Measurements from ENCODE around the gene C5orf46. TPM values are rescaled to one million over a fixed set of nuclear protein-coding genes. Genes with fewer than 3 reads are reported as not detected.

The C5orf46 gene
- polyA plus RNA-seq, 2 of the 4 experiments (the other 2 are of a cell fraction): not detected

DNA sequence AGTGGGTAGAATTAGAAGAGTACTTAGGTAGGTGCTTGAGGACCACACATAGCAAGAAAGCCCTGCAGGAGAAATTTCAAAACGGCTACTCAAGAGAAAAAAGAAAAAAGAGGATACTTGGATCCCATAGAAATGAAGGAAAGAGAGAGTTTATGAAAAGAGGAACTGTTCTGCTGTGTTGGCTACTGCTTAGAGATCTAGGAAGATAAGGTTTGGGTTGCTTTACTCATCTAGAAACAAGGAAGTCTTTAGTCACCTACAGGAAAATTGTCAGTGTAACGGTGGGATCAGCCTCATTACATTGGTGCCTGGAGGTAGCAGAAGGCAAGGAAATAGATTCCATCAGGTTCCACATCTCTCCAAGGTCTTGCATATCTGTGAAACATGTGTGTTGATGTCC lies 14.8 kb upstream of the C5orf46 start (continued):
- TF ChIP-seq, protein P1, sequence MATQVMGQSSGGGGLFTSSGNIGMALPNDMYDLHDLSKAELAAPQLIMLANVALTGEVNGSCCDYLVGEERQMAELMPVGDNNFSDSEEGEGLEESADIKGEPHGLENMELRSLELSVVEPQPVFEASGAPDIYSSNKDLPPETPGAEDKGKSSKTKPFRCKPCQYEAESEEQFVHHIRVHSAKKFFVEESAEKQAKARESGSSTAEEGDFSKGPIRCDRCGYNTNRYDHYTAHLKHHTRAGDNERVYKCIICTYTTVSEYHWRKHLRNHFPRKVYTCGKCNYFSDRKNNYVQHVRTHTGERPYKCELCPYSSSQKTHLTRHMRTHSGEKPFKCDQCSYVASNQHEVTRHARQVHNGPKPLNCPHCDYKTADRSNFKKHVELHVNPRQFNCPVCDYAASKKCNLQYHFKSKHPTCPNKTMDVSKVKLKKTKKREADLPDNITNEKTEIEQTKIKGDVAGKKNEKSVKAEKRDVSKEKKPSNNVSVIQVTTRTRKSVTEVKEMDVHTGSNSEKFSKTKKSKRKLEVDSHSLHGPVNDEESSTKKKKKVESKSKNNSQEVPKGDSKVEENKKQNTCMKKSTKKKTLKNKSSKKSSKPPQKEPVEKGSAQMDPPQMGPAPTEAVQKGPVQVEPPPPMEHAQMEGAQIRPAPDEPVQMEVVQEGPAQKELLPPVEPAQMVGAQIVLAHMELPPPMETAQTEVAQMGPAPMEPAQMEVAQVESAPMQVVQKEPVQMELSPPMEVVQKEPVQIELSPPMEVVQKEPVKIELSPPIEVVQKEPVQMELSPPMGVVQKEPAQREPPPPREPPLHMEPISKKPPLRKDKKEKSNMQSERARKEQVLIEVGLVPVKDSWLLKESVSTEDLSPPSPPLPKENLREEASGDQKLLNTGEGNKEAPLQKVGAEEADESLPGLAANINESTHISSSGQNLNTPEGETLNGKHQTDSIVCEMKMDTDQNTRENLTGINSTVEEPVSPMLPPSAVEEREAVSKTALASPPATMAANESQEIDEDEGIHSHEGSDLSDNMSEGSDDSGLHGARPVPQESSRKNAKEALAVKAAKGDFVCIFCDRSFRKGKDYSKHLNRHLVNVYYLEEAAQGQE (IDR thresholded peaks at IDR 0.05): no peak
- no peak for TF ChIP-seq NPAS2 (CRISPR knock-in tag; IDR thresholded peaks at IDR 0.05; ENCODE audit: borderline replicate concordance)
- no peak for TF ChIP-seq ESRRA (IDR thresholded peaks at IDR 0.05; ENCODE audit: borderline replicate concordance, low read length)
- no peak for TF ChIP-seq RARB (CRISPR knock-in tag; IDR thresholded peaks at IDR 0.05)
- no peak for TF ChIP-seq FOSB (CRISPR knock-in tag; IDR thresholded peaks at IDR 0.05)
- TF ChIP-seq, protein P2, sequence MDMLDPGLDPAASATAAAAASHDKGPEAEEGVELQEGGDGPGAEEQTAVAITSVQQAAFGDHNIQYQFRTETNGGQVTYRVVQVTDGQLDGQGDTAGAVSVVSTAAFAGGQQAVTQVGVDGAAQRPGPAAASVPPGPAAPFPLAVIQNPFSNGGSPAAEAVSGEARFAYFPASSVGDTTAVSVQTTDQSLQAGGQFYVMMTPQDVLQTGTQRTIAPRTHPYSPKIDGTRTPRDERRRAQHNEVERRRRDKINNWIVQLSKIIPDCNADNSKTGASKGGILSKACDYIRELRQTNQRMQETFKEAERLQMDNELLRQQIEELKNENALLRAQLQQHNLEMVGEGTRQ (IDR thresholded peaks at IDR 0.05): no peak
- TF ChIP-seq PHF8 (IDR thresholded peaks at IDR 0.05; ENCODE audit: borderline replicate concordance, low read depth): no peak
- TF ChIP-seq EP300 (IDR thresholded peaks at IDR 0.05): no peak
- TF ChIP-seq ZFP36 (IDR thresholded peaks at IDR 0.05; ENCODE audit: borderline replicate concordance, partially characterized antibody): no peak

DNA sequence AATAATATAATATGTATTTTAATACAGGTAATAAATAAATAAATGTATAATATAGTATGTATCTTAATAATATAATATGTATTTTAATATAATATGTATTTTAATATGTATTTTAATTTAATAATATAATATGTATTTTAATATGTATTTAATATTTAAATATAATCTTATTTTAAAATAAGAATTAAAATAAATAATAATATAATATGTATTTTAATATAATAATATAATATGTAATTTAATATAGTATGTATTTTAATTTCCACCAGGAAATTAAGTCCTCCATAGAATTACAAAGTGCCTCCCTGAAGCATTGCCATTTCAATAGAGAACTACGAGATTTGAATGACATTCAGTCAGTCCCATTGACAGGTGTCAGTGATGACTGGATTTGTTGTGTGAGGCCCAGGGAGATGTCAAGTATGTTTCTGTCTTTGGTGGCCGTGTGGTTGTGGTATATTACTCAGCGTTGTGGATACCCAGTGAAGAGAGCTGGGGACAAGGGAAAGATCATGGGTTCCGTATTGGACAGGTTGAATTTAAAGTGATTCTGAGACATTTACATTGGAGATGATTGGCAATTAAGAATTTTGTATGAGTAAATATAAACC lies 14.2 kb upstream of the C5orf46 start:
- no peaks in the 10 kb centered on the region for H3K9me3 ChIP-seq
- ChIA-PET POLR2A (no interaction called here), CTCF (no interaction called here)
- no peaks in the 10 kb centered on the region for H3K4me1 ChIP-seq
- 25% methylated on average over 4 of the region's 4 CpGs for WGBS (ENCODE audit: missing lambda C conversion rate)
- no peak overlapping the region for H3K27ac ChIP-seq
- ATAC-seq: no peak
- no peak for FAIRE-seq
- no peak for DNase-seq (ENCODE audit: low read depth in 1 of 2, low spot score in 1 of 2)
- H3K4me2 ChIP-seq: no peak overlapping the region
- H3K4me3 ChIP-seq: no peak overlapping the region
- TF ChIP-seq KDM1A (IDR thresholded peaks at IDR 0.05; ENCODE audit: low read depth) (no peak), SMC3 (IDR thresholded peaks at IDR 0.05) (no peak)
- TF ChIP-seq, protein P3, sequence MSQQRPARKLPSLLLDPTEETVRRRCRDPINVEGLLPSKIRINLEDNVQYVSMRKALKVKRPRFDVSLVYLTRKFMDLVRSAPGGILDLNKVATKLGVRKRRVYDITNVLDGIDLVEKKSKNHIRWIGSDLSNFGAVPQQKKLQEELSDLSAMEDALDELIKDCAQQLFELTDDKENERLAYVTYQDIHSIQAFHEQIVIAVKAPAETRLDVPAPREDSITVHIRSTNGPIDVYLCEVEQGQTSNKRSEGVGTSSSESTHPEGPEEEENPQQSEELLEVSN (IDR thresholded peaks at IDR 0.05; ENCODE audit: borderline replicate concordance, low read depth): no peak

DNA sequence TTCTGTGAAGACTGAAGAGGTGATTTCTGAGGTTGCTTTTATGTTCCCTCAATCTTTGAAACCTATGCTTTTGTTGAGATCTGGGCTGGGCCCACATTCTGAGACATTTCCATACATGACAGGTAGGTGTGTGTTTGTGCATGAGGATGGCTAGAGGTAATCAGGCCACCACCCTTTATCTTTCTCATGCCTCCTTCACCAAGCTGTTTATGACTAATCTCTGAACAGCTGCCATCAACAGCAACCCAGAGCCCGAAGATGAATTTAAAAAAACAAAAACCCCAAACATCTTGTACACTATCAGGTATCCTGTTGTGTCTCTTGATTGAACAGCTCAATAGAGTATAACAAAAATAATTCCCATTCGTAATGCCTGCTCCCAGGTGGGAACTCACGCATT lies 12.6 kb upstream of the C5orf46 start:
- ChIA-PET CTCF (no interaction called here), POLR2A (no interaction called here)
- Histone ChIP-seq H3K27ac (no peak overlapping the region), H3K9me3 (no peaks in the 10 kb centered on the region), H3K4me3 (no peak overlapping the region), H3K4me1 (no peaks in the 10 kb centered on the region), H3K4me2 (no peak overlapping the region)
- FAIRE-seq (no peak), DNase-seq (ENCODE audit: low read depth in 1 of 2, low spot score in 1 of 2) (no peak), ATAC-seq (no peak)
- WGBS (ENCODE audit: missing lambda C conversion rate): 19% methylated on average over 3 of the region's 3 CpGs
- no peak for TF ChIP-seq NR3C1 (IDR thresholded peaks at IDR 0.05)
- no peak for TF ChIP-seq HOXB5 (CRISPR knock-in tag; IDR thresholded peaks at IDR 0.05)
- TF ChIP-seq, protein P2 (IDR thresholded peaks at IDR 0.05): no peak
- TF ChIP-seq RFX5 (IDR thresholded peaks at IDR 0.05): no peak
- no peak for TF ChIP-seq GATA3 (IDR thresholded peaks at IDR 0.05; ENCODE audit: borderline replicate concordance)
- no peak for TF ChIP-seq PHF8 (IDR thresholded peaks at IDR 0.05; ENCODE audit: borderline replicate concordance, low read depth)
- no peak for TF ChIP-seq HDAC2 (IDR thresholded peaks at IDR 0.05)
- TF ChIP-seq, protein P4, sequence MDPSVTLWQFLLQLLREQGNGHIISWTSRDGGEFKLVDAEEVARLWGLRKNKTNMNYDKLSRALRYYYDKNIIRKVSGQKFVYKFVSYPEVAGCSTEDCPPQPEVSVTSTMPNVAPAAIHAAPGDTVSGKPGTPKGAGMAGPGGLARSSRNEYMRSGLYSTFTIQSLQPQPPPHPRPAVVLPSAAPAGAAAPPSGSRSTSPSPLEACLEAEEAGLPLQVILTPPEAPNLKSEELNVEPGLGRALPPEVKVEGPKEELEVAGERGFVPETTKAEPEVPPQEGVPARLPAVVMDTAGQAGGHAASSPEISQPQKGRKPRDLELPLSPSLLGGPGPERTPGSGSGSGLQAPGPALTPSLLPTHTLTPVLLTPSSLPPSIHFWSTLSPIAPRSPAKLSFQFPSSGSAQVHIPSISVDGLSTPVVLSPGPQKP (IDR thresholded peaks at IDR 0.05; ENCODE audit: low read depth, low read length): no peak
- TF ChIP-seq JUN (IDR thresholded peaks at IDR 0.05): no peak

All from A549 (cell line).